ENCODE results near the gene TSPAN5.

DNA sequence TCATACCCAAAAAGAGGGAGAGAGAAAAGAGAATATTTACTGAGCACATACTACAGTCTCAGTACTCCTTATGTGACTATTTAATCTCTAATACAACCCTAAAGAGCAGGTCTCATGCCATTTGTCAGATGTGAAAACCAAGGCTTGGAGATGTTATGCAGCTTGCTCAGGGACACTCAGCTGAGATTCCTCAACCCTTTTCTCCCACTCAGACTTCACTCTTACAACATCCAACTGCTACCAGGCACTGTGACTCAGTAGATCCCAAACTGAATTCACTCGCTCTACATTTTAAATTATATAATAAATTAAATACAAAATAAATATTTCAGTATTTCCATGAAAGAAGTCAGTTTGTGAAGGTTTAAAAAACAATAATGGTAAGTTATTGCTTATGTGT lies 53.7 kb downstream of the TSPAN5 start:
- TF ChIP-seq REST (IDR thresholded peaks at IDR 0.05; ENCODE audit: insufficient replicate concordance, low read depth): no peak
- TF ChIP-seq, protein P1, sequence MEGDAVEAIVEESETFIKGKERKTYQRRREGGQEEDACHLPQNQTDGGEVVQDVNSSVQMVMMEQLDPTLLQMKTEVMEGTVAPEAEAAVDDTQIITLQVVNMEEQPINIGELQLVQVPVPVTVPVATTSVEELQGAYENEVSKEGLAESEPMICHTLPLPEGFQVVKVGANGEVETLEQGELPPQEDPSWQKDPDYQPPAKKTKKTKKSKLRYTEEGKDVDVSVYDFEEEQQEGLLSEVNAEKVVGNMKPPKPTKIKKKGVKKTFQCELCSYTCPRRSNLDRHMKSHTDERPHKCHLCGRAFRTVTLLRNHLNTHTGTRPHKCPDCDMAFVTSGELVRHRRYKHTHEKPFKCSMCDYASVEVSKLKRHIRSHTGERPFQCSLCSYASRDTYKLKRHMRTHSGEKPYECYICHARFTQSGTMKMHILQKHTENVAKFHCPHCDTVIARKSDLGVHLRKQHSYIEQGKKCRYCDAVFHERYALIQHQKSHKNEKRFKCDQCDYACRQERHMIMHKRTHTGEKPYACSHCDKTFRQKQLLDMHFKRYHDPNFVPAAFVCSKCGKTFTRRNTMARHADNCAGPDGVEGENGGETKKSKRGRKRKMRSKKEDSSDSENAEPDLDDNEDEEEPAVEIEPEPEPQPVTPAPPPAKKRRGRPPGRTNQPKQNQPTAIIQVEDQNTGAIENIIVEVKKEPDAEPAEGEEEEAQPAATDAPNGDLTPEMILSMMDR (IDR thresholded peaks at IDR 0.05; ENCODE audit: insufficient read depth, low read length): no peak

Measured in HL-60 (cell line).